GM21576 (cell line): ENCODE measurements around the gene TMEM132A.

Source experiments
- ATAC-seq: cut with Tn5 transposase; IDR thresholded peaks from one replicate; pipeline ENCODE4 v1.9.1; 2021; ENCODE audit warnings: mild to moderate bottlenecking, moderate library complexity; ENCODE audit not compliant: unreplicated experiment

The TMEM132A gene

DNA sequence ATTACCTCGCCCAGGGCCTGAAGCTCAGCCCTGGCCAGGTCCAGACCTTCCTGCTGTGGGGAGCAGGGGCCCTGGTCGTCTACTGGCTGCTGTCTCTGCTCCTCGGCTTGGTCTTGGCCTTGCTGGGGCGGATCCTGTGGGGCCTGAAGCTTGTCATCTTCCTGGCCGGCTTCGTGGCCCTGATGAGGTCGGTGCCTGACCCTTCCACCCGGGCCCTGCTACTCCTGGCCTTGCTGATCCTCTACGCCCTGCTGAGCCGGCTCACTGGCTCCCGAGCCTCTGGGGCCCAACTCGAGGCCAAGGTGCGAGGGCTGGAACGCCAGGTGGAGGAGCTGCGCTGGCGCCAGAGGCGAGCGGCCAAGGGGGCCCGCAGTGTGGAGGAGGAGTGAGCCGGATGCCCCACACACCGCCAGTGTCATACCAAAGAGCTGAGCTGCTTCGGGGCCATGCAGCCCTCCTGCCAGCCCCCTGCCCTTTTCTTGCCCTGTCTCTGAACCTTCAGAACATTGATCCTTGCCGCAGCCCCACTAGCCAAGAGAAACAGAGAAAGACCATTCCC, 2.4 kb upstream of the TMEM132A start:
- no peak for ATAC-seq

DNA sequence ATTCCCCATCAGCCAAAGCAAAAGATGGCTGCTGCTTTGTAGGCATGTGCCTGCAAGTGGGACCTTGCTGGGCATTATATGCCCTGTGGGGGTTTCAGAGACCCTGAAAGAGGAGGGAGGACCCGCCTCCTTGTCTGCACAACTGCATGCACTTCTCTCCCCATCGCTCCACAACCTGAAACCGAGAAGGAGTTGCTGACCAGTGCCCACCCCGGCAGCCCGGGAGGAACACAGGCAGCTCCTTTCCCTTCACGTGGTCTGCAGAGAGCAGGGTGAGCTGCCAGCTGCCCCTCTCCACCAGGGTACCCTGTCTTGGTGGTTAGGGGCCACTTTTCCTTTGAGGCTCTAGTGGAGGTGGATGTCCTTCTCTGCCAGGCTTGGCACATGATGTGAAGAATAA, 1.4 kb upstream of the TMEM132A start:
- ATAC-seq, result no peak

DNA sequence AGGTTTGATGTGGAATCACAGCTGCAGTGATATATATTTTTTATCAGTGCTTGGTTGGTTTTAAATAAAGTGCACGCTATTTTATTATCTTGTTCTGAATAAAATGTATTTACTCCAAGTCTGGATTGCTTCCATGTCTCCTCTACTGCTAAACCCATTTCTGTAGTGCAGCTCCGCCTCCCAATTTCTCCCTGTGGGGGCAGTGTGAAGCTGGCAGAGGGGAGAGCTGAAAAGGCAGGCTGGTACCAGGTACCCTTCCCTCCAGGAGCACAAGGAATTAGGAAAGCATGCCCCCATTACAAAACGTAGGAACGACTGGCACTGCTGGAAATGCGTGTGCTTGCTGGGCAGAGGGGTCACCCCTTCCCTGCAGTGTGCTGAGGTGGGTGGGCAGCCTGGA, 934 bp upstream of the TMEM132A start:
- no peak for ATAC-seq

DNA sequence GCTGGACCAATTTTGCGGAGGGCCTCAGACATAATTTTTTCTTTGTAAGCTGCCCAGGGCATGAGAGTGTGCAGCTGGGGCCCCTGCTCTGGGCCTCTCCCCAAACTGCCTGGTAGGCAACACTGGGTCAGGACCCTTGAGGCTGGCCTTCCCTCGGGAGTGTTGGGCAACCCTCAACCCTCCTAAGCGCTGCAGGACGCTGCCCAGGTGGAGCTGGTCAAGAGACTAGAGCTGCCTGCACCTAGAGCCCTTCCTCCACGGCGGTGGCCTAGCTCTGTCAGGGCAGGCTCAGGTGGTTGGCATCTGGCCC, 505 bp upstream of the TMEM132A start:
- ATAC-seq, result no peak

DNA sequence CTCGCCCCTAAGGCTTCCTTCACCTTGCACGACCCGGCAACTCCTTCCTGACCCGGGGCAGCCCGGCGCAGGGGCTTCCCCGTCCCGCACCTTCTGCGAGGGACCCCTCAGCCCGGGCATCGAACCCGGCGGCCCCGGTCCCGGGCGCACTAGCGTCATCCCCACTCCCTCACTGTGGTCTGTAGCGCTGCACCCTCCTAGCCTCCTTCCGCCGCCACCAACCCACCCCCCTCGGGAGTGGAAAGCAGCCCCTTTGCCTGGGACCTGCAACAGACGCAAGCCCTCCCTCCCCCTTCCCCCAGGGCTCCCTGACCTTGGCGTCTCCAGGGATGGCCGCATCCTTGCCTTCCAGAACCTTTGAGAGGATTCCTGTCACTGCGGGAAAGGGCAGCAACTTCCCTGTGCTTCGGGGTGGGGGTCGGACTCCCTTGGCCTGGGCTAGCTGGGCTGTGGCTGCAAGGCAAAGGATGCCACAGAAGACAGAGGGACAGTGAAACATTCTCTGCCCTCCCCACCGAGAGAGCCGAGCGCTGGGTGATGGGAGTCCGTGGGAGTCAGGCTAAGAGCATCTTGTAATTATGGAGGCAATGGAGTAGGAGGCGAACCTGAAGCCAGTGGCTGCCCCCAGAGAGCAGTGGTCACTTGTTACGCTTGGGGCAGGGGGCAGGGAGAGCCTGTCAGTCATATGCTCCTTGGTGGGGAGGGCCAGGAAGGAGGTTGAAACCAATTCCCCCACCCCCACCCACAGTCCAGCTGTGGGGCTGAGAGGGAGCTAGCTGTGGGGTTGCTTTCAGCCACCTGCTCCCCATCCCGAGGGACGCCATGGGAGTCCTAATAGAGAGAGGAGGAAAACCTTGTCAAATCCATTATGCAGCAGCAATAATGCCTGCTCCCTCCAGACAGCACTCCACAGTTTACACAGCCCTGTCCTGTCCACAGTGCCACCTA, 920 bp downstream of the TMEM132A start:
- no peak for ATAC-seq

DNA sequence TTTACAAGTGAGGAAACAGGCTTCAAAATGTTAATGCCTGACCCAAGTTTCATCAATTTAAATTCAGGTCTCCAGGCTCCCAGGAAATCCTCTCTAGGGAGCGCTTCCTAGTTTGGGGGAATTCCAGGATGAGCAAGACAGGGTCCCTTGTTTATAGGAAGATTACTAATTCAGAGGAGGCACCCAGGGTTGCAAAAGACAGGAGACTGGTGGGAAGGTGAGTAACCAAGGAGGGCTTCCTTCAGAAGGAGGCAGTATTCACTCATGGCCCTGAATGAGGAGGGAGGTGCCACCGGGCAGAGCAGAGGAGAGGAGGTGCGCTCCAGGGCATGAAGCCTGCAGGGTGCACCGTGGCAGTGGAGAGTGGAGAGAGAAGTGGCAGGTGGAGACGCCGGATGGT, 1.6 kb downstream of the TMEM132A start:
- ATAC-seq, result no peak

DNA sequence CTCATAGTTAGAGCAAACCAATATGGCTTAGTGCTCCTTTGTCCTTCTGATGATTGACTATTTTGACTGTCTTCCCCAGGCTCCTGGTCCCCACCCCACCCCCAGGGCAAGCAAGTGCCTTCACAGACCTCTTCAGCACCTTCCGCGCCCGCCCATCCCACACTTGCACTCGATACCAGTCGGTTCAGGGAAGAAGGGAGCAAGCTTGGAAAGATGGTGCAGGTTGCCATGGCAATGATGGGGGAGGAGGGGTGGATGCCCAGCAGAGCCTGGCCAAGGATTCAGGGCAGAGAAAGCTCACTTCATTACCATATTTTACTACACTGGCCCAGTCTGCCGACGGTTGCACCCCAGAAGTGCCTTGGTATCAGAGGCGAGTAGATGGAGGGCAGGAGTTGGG, 2.2 kb downstream of the TMEM132A start:
- no peak for ATAC-seq

DNA sequence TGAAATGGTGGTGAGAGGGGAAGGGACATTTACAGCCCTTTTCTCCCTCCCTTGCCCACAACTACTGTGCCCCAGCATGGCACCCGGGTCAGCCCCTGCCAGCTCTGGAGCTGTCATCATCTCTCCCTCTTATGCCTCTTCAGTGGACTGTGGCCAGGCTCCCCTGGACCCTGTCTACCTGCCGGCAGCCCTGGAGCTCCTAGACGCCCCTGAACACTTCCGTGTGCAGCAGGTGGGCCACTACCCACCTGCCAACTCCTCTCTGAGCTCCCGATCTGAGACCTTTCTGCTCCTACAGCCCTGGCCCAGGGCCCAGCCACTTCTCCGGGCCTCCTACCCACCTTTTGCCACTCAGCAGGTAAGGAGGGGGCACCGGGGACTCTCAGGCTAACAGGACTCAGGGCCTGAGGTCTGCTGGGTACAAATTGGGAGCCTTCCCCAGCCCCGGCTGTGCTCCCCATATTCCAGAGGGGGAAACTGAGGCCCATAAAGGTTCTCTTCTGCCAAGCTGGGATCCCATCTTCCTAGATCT, 2.9 kb downstream of the TMEM132A start:
- ATAC-seq, result no peak

DNA sequence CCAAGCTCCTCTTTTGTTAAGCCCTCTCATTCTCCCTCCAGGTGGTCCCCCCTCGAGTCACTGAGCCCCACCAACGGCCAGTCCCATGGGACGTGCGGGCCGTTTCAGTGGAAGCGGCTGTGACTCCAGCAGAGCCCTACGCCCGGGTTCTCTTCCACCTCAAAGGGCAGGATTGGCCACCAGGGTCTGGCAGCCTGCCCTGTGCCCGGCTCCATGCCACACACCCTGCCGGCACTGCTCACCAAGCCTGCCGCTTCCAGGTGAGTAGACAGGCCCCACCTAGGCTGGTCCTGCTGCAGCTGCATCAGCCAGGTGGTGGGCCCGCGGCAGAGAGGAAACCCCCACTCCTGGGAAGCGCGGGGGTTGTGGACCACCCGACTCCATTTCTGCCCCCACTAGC, 3.3 kb downstream of the TMEM132A start:
- ATAC-seq, result no peak

DNA sequence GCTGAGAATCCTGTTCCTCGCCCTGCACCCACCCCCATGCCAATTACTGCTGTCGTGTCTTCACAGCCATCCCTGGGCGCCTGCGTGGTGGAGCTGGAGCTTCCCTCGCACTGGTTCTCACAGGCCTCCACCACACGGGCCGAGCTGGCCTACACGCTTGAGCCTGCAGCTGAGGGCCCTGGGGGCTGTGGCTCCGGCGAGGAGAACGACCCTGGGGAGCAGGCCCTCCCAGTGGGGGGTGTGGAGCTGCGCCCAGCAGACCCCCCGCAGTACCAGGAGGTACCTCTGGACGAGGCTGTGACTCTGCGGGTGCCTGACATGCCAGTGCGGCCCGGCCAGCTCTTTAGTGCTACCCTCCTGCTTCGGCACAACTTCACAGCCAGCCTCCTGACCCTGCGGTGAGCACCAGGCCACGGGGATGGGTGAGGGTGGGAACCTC, 4.3 kb downstream of the TMEM132A start:
- ATAC-seq, result no peak

DNA sequence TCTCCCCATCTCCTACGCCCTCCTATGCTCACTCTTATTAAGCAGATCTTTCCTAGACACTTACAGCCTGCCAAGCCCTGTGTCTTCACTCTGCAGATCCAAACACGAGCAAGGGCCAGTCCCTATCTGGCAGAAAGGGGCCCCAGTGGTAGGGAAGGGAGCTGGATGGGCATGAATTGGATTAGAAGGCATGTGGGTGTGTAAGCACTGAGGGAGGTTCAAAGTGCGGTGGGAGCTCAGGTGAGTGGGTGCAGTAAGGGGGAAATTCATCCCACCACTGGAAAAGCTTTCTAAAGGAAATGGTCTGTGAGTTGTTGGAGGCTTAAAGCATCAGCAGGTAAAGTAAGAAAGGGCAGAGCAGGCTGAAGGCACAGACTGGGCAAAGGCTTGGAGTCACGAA, 5.5 kb downstream of the TMEM132A start:
- ATAC-seq, result no peak

DNA sequence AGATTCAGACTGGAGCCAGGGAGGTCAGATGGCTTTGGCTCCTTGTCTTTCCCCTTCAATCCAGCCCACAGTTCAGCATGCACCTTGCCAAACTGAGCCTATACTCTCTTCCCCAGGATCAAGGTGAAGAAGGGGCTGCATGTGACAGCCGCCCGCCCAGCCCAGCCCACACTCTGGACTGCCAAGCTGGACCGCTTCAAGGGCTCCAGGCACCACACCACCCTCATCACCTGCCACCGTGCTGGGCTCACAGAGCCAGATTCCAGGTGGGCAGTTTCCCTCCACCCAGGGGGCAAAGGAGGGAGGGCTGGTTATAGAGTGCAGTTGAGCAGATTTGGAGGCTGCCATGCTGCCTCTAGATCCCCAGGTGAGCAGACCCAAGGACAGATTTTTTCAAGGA, 6.1 kb downstream of the TMEM132A start:
- no peak for ATAC-seq

DNA sequence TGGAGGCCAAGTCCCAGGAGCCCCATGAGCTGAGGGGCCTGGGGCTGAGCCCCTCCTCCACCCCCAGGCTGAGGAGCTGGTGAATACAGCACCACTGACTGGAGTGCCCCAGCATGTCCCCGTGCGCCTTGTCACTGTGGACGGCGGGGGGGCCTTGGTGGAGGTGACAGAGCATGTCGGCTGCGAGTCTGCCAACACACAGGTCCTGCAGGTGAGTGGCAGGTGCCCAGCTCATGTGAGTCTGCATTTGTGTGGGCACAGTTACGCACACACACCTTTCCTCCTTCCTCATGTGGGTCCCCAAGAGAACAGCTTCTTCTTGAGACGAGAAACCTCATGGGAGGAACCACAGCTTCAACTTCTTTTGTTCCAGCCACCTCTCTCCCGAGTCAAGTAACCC, 7.7 kb downstream of the TMEM132A start:
- no peak for ATAC-seq

DNA sequence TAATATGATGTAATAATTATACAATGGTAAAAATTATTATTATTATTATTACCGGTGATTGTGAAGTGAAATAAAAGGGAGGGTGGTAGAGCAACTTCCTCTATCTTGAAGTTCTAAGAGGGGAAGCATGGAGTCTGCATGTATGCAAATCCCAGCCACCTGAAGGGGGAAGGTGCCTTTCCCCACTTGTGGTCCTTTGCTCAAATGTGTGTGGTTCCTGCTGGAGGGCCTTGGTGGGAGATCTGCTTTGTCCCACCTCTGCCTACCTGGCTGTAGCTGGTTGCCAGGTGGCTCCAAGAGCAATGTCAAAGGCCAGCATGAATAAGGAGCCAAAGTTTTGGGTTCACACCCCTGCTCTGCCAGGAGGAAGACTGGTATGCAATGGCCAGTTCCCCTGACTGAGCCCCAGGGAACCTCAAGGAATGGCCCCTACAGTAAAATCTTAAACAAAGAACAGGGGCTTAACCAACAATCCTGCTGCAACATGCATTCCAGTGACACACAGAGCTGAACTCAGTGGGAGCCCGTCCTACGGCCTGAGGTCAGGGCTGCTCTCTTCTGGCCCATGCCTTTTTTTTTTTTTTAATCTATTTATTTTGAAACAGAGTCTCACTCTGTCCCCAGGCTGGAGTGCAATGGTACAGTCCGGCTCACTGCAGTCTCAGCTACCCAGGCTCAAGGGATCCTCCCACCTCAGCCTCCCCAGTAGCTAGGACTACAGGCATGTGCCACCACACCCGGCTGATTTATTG, 8.5 kb downstream of the TMEM132A start:
- ATAC-seq, result peak; percentile 50

DNA sequence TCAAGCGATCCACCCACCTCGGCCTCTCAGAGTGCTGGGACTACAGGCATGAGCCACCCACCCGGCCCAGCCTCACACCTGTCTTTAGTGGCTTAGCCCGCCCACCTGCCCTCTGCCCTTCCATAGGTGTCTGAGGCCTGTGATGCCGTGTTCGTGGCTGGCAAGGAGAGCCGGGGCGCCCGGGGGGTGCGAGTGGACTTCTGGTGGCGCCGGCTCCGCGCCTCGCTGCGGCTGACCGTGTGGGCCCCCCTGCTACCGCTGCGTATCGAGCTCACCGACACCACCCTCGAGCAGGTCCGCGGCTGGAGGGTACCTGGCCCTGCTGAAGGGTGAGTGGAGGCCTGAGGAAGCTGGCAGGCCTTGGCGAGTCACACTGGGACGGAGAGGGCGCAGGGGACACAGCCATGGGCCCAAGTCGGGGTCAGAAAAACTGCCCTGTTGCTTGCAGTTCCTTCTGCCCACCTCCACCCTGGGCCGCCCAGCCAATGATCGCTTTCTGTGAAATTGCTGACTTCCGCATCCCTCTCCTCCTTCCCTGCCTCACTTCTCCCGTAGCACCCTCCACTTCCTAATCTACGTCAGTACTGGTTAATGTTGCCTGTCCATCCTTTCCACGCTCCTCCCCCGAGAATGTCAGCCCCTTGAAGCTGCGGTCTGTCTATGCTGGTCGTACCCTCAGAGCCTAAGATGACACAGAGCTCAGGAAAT, 9.3 kb downstream of the TMEM132A start:
- no peak for ATAC-seq

DNA sequence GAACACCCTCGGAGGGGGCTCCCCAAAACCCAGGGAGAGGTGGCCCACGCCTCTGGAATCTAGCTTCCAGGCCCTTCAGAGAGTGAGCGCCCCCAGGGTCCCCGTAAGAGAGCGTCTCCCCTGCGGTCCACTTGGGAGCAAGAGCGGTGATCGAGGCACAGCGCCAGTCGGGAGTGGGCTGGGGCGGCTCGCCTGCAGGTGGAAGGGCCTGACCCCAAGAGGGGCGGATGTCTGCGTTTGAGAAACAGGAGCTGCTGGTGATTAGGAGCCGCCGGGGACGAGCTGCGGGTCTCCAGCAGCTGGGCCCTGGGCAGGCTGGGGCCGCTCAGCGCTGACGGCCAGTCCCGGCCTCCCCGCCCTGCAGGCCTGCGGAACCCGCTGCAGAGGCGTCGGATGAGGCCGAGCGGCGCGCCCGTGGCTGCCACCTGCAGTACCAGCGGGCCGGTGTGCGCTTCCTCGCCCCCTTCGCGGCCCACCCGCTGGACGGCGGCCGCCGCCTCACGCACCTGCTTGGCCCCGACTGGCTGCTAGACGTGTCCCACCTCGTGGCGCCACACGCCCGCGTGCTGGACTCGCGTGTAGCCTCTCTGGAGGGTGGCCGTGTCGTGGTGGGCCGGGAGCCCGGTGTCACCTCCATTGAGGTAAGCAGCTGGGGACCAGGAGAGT, 10.0 kb downstream of the TMEM132A start:
- no peak for ATAC-seq

DNA sequence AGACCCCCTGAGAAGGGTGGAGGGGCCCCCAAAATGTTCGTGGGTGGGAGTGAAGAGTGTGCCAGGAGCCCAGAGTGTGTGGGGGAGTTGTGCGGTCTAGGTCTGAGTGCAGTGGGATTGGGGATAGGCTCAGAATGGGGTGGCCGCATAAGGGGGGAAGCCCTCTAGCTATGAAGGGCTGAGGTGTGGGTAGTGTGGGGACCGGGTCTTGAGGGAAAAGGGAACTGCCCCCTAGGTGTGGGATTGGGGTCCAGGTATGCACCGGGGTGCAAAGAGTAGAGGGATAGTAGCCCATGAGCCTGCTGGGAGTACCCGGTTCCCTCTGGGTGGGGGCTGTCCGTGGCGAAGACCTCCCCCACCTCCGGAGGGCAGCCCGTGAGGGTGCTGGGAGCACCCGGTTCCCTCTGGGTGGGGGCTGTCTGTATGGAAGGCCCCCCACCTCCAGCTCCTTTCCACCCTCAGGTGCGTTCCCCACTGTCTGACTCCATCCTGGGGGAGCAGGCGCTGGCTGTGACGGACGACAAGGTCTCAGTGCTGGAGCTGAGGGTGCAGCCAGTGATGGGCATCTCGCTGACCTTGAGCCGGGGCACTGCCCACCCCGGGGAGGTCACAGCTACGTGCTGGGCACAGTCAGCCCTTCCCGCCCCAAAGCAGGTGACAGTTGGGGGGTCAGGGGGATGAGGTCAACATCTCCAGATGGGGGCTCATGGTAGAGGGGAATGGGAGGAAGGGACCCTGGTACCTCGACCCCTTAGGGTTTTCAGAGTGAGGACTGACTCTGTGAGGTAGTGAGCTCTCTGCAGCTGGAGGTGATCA, 10.7 kb downstream of the TMEM132A start:
- no peak for ATAC-seq

DNA sequence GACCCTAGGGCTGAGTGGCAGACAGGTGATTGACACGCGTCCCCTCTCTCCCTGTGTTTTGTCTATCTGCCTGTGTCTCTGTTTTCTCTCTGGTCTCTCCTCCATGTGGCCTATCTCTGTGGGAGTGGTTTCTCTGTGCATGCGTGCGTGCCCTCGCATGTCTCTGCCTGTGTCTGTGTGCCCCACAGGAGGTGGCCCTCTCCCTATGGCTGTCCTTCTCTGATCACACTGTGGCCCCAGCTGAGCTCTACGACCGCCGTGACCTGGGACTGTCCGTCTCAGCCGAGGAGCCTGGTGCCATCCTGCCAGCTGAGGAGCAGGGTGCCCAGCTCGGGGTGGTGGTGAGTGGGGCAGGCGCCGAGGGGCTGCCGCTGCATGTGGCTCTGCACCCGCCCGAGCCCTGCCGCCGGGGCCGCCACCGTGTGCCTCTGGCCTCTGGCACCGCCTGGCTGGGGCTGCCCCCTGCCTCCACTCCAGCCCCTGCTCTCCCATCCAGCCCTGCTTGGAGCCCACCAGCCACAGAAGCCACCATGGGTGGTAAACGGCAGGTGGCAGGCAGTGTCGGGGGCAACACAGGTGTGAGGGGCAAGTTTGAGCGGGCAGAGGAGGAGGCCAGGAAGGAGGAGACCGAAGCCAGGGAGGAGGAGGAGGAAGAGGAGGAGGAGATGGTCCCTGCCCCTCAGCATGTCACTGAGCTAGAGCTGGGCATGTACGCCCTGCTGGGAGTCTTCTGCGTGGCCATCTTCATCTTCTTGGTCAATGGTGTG, 11.6 kb downstream of the TMEM132A start:
- ATAC-seq, result no peak
